ENCODE results near the gene RNASEH2B.

RNASEH2B gene

GRCh38 chr13:50936679-50937078 is 27.1 kb downstream of the RNASEH2B start:
- no peak for DNase-seq (ENCODE audit: low spot score)
- TF ChIP-seq CTCF (IDR thresholded peaks at IDR 0.05; ENCODE audit: extremely low read depth, missing control alignments), result no peak

GRCh38 chr13:50940509-50940908 is 30.9 kb downstream of the RNASEH2B start:
- no peak for TF ChIP-seq CTCF (IDR thresholded peaks at IDR 0.05; ENCODE audit: extremely low read depth, missing control alignments)
- DNase-seq (ENCODE audit: low spot score), result no peak

- no peak for DNase-seq (ENCODE audit: low spot score)
- no peak for TF ChIP-seq CTCF (IDR thresholded peaks at IDR 0.05; ENCODE audit: extremely low read depth, missing control alignments)
These were observed 31.6 kb downstream of the RNASEH2B start for GRCh38 chr13:50941146-50941545.

GRCh38 chr13:50942630-50943311 is 33.2 kb downstream of the RNASEH2B start:
- no peak for DNase-seq (ENCODE audit: low spot score)
- no peak for TF ChIP-seq CTCF (IDR thresholded peaks at IDR 0.05; ENCODE audit: extremely low read depth, missing control alignments)

- no peak for DNase-seq (ENCODE audit: low spot score)
- no peak for TF ChIP-seq CTCF (IDR thresholded peaks at IDR 0.05; ENCODE audit: extremely low read depth, missing control alignments)
These were observed 36.1 kb downstream of the RNASEH2B start for GRCh38 chr13:50945669-50946068.

- DNase-seq (ENCODE audit: low spot score), result no peak
- TF ChIP-seq CTCF (IDR thresholded peaks at IDR 0.05; ENCODE audit: extremely low read depth, missing control alignments), result no peak
These were observed 39.0 kb downstream of the RNASEH2B start for GRCh38 chr13:50948601-50949000.

GRCh38 chr13:50950849-50951248 is 41.3 kb downstream of the RNASEH2B start:
- DNase-seq (ENCODE audit: low spot score), result no peak

More at GRCh38 chr13:50950849-50951248, 41.3 kb downstream of the RNASEH2B start:
- no peak for TF ChIP-seq CTCF (IDR thresholded peaks at IDR 0.05; ENCODE audit: extremely low read depth, missing control alignments)
